ENCODE data around the gene TNIK. TPM values are rescaled to one million over a fixed set of nuclear protein-coding genes. Genes with fewer than 3 reads are reported as not detected.
"Not testable (repeated sequence)": the region's sequence is repeated elsewhere in the genome, so short reads cannot be mapped to it uniquely, and the experiment has no call there.

Gene TNIK
- total RNA-seq, 1 experiment from 2014 or later = 8.7 TPM

- no peak for DNase-seq (ENCODE audit: low read depth)
These were observed 148.4 kb downstream of the TNIK start for GRCh38 chr3:171311784-171312183.

DNA sequence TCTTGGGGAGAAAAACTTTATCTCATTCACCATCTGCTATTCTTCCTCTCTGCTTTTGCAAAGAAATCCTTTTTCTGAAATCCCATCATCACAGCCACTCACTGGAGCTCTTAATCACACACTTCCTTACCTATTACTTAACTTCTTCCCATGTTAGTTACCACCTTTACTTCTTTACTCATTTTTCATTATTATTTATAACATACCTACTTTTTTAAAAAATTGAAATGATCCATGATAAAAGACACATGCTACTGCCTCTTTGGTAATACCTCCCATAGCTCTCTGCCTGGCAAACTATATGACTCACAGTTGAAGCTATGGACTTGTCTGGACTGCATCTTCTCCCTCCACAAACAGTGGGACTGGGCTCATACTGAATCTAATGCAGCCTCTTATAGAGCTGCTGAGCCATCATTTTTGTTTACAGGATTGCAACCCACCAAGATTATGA is 150.3 kb downstream of the TNIK start:
- DNase-seq (ENCODE audit: low read depth) = peak; percentile 60

DNA sequence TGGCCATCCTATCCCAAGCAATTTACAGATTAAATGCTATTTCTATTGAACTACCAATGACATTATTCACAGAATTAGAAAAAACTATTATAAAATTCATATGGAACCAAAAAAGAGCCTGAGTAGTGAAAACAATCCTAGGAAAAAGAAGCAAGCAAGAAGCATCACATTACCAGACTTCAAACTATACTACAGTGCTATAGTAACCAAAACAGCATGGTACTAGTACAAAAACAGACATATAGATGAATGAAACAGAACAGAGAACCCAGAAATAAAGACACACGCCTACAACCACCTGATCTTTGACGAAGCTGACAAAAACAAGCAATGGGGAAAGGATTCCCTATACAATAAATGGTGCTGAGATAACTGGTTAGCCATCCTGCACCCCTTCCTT is 152.2 kb downstream of the TNIK start:
- no peak for DNase-seq (ENCODE audit: low read depth)

GRCh38 chr3:171307046-171307585 is 153.1 kb downstream of the TNIK start:
- no peak for DNase-seq (ENCODE audit: low read depth)

- DNase-seq (ENCODE audit: low read depth) = peak; percentile 97
These were observed 153.6 kb downstream of the TNIK start for GRCh38 chr3:171306631-171307030.

- DNase-seq (ENCODE audit: low read depth) = not testable (repeated sequence)
These were observed 154.4 kb downstream of the TNIK start for GRCh38 chr3:171305823-171306222.

DNA sequence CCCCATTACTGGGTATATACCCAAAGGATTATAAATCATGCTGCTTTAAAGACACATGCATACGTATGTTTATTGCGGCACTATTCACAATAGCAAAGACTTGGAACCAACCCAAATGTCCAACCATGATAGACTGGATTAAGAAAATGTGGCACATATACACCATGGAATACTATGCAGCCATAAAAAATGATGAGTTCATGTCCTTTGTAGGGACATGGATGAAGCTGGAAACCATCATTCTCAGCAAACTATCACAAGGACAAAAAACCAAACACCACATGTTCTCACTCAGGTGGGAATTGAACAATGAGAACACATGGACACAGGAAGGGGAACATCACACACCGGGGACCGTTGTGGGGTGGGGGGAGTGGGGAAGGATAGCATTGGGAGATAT is 155.7 kb downstream of the TNIK start:
- DNase-seq (ENCODE audit: low read depth) = not testable (repeated sequence)

DNA sequence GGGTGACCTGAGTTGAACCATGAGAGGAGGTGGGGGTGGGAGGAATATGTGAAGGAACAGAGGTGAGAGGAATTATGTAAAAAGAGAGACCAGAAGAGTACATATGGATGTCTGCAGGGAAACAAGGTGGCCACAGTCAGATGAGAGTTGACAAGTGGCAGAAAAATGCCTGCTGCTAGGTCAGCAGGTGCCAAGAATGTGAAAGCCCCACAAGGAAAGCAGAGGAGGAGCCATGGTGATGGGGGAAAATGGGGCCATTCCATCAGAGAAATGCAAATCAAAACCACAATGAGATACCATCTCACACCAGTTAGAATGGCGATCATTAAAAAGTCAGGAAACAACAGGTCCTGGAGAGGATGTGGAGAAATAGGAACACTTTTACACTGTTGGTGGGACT is 156.2 kb downstream of the TNIK start:
- DNase-seq (ENCODE audit: low read depth) = not testable (repeated sequence)

DNA sequence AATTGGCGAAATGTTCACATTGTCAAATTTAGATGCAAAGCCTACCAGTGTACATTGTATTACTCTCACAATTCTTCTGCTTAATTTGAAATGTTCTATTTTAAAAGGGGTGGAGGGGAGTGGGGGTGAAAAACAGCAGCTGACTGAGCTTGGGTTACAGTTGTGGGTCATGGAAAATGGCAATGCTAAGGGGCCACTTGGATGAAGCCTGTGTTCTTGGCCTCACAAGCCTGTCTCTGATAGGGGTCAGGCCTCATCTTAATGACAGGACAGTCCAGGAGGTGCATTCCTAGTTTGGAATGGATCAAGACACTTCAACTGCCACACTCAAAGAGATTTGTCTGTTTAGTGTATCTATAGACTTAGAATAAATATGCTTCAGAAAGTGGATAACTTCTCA is 158.2 kb downstream of the TNIK start:
- no peak for DNase-seq (ENCODE audit: low read depth)

GRCh38 chr3:171301002-171301401 is 159.2 kb downstream of the TNIK start:
- DNase-seq (ENCODE audit: low read depth) = no peak

DNA sequence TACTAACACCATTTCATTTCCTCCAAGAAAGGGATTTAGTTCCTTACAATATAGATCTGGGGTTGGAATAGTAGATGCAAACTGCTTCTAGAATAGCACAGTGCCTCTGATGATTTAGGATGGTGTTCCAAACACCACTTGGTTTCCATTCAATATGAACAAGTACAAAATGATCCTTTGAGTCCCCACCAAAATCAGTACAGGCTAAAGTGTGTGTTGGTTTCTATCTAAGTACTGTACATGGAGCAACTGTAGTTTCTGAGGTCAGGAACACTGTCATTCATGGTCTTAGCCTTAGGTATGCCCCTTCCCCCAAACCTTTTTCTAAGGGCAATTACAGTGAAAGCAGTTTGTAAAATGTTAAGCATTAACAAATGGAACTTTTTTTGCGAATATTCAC is 162.3 kb downstream of the TNIK start:
- no peak for DNase-seq (ENCODE audit: low read depth)

- DNase-seq (ENCODE audit: low read depth) = no peak
These were observed 163.0 kb downstream of the TNIK start for GRCh38 chr3:171297207-171297606.

DNA sequence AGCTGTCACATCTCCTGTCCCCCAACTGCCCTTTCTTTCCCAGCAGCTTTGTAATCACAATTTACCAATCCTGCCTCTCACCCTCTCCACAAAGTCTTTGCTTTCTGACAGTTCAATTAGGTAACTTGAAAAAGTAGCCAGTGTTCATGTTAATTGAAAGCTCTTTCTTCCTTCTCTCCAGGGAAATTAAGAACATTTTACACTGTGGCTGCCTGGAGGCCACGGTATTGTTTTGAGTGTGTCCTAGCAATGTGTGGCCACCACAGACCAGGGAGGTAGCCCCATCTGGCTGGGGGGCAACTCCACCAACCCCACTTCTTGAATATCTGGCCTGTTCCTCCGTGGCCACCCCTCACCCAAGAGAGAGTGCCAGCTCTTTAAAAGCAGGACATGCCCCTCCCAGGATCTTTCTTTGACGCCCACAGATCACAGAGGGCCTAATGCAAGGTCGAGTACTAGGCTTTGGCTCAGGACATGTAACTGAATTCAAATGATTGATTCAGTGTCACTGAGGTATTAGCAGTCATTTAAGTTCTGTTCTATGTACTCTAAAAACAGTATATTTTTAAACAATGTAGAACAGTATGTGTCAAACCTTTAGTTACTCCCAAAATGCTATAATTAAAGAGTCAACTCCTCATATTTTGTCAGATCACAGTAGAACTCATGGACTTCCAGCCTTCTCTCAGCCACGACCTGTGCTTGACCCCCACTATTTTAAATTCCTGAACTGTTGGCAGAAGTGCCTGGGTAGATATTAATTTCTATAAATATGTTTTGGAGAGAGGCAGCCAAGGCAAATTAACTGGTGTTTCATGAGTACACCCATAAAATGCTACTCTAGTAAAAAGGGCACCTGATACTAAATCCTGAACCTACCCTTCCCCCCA is 164.5 kb downstream of the TNIK start:
- no peak for DNase-seq (ENCODE audit: low read depth)

GRCh38 chr3:171293142-171293782 is 166.9 kb downstream of the TNIK start:
- no peak for DNase-seq (ENCODE audit: low read depth)

DNA sequence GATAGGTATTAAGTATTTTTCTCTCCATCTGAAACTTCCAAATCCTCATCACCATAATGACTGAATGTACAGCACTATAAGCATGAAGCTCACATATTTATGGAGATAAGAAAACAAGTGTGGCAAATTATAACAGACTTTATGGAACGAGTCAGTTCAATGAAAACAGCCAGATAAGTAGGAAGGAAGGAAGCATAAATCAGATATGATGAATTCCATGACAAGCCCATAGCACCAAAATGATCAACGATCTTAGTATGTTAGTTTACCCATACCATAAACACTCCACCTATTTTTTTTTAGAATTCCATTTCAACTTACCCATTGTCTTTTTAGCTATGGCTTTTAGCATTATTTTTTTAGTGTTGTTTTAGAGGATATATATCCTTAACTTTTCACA is 169.5 kb downstream of the TNIK start:
- no peak for DNase-seq (ENCODE audit: low read depth)

- no peak for DNase-seq (ENCODE audit: low read depth)
These were observed 170.9 kb downstream of the TNIK start for GRCh38 chr3:171289291-171289690.

DNA sequence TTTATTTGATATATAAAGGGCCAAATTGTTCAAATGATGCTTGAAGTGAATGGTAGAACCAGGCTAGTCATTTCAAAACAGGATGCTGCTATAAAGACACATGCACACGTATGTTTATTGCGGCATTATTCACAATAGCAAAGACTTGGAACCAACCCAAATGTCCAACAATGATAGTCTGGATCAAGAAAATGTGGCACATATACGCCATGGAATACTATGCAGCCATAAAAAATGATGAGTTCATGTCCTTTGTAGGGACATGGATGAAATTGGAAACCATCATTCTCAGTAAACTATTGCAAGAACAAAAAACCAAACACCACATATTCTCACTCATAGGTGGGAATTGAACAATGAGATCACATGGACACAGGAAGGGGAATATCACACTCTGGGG is 172.4 kb downstream of the TNIK start:
- not testable (repeated sequence) for DNase-seq (ENCODE audit: low read depth)

GRCh38 chr3:171286580-171287249 is 173.5 kb downstream of the TNIK start:
- no peak for DNase-seq (ENCODE audit: low read depth)

DNA sequence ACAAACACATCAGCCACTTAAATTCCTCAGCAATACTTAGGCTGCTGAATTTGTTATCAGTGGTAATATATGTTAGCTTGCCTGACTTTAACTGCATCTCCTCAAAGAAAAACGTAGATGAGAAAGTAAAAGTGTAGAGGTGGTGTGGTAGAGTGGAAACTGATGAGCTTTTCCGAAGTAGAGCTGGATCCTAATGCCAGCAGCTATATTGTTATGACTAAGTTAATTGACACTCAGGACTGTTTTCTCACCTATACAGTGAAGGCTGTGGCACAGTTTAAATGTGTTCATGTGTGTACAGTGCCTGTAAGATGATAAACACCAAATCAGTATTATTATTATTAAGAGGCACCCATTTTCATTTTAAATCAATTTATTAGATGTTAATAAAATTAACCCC is 174.9 kb downstream of the TNIK start:
- DNase-seq (ENCODE audit: low read depth) = peak; percentile 24

- DNase-seq (ENCODE audit: low read depth) = peak; percentile 91
These were observed 175.7 kb downstream of the TNIK start for GRCh38 chr3:171284308-171285075.

GRCh38 chr3:171283848-171284222 is 176.4 kb downstream of the TNIK start:
- no peak for DNase-seq (ENCODE audit: low read depth)

All from Daoy (cell line).